IMR-90 (cell line): ENCODE measurements around the gene RAB29. TPM values are rescaled to one million over a fixed set of nuclear protein-coding genes. Genes with fewer than 3 reads are reported as not detected.

ENCODE experiments used
- ATAC-seq: fragments of 200-7000 bp; cut with Tn5 transposase; 2 replicates; pipeline ENCODE4 v1.9.1; 2020; ENCODE audit warnings: low read depth, mild to moderate bottlenecking, moderate library complexity
- BruUV-seq: library from RNA; stranded (reverse); fragments of 400-500 nt; replicated peaks from 2 replicates; lab custom pipeline; 2021; lab: Mats Ljungman, UMichigan
- CTCF ChIA-PET: fragments of 300-600 bp; formaldehyde crosslinking; extraction: SDS; loops from one replicate; lab custom pipeline; 2021; ENCODE audit warnings: antibody characterized with exemption; lab: Yijun Ruan, JAX
- POLR2A ChIA-PET: fragments of 300-600 bp; sonication (Branson Sonifier 250); formaldehyde crosslinking; loops from one replicate; lab custom pipeline; 2022; ENCODE audit warnings: antibody characterized with exemption; ENCODE audit not compliant: unreplicated experiment; lab: Charles Lee
- DNase-seq: peaks from one replicate; pipeline ENCODE4 v3.0.0; 2013
- H2AFZ ChIP-seq: replicated peaks from 2 replicates; pipeline ENCODE3; 2013; ENCODE audit warnings: low read length, mild to moderate bottlenecking; ENCODE audit not compliant: poor library complexity
- H2AK5ac ChIP-seq: 2 replicates; pipeline ENCODE4 v1.6.1; 2013; ENCODE audit warnings: low read depth, low read length, inconsistent platforms
- H2AK9ac ChIP-seq: replicated peaks from 2 replicates; pipeline ENCODE3; 2013; ENCODE audit warnings: mild to moderate bottlenecking, low read depth, low read length, moderate library complexity; ENCODE audit not compliant: poor library complexity
- H2BK120ac ChIP-seq: 2 replicates; pipeline ENCODE4 v1.6.1; 2013; ENCODE audit warnings: low read depth, low read length, inconsistent platforms
- H2BK15ac ChIP-seq: 3 replicates; pipeline ENCODE4 v1.6.1; 2013; ENCODE audit warnings: low read depth, low read length, inconsistent platforms
- H2BK20ac ChIP-seq: 2 replicates; pipeline ENCODE4 v1.6.1; 2013; ENCODE audit warnings: low read depth, mild to moderate bottlenecking, inconsistent platforms, low read length, moderate library complexity
- H2BK5ac ChIP-seq: 2 replicates; pipeline ENCODE4 v1.6.1; 2013; ENCODE audit warnings: mild to moderate bottlenecking, low read depth, low read length, inconsistent platforms; ENCODE audit not compliant: poor library complexity, severe bottlenecking
- H3K14ac ChIP-seq: replicated peaks from 2 replicates; pipeline ENCODE4 v1.6.1; 2013; ENCODE audit warnings: low read depth, low read length, inconsistent platforms
- H3K18ac ChIP-seq: 2 replicates; pipeline ENCODE4 v1.6.1; 2013; ENCODE audit warnings: low read depth, low read length, control low read depth
- H3K23ac ChIP-seq: 2 replicates; pipeline ENCODE4 v1.6.1; 2013; ENCODE audit warnings: low read depth, low read length, inconsistent platforms
- H3K27ac ChIP-seq: 2 replicates; pipeline ENCODE4 v1.5.1; 2013; ENCODE audit warnings: mild to moderate bottlenecking, control low read depth, low read length; ENCODE audit not compliant: insufficient read depth
- H3K27me3 ChIP-seq: 2 replicates; pipeline ENCODE4 v1.6.1; 2013; ENCODE audit warnings: low read length; ENCODE audit not compliant: control insufficient read depth, insufficient read depth
- H3K36me3 ChIP-seq: 2 replicates; pipeline ENCODE4 v1.6.1; 2013; ENCODE audit warnings: low read length, mixed read lengths; ENCODE audit not compliant: control insufficient read depth, insufficient read depth
- H3K4ac ChIP-seq: 2 replicates; pipeline ENCODE4 v1.6.1; 2013; ENCODE audit warnings: low read depth, low read length, inconsistent platforms
- H3K4me1 ChIP-seq: 2 replicates; pipeline ENCODE4 v1.6.1; 2013; ENCODE audit warnings: low read length, mixed read lengths; ENCODE audit not compliant: control insufficient read depth, insufficient read depth
- H3K4me2 ChIP-seq: 2 replicates; pipeline ENCODE4 v1.6.1; 2013; ENCODE audit warnings: low read depth, mild to moderate bottlenecking, control low read depth, low read length, moderate library complexity
- H3K4me3 ChIP-seq: 2 replicates; pipeline ENCODE4 v1.5.1; 2013; ENCODE audit warnings: low read depth, mild to moderate bottlenecking, control low read depth, low read length, moderate library complexity; ENCODE audit not compliant: insufficient read depth
- H3K56ac ChIP-seq: 2 replicates; pipeline ENCODE4 v1.6.1; 2013; ENCODE audit warnings: low read length, inconsistent platforms; ENCODE audit not compliant: insufficient read depth; ENCODE audit errors: extremely low read depth
- H3K79me1 ChIP-seq, 2 experiments: 2 replicates each; pipeline ENCODE4 v1.6.1; 2013; ENCODE audit warnings: low read length in 2 of 2, inconsistent platforms in 1 of 2, low read depth in 1 of 2
- H3K9ac ChIP-seq: 2 replicates; pipeline ENCODE4 v1.6.1; 2013; ENCODE audit warnings: low read depth, low read length, control low read depth
- H3K9me1 ChIP-seq: 2 replicates; pipeline ENCODE4 v1.6.1; 2013; ENCODE audit warnings: low read length, inconsistent platforms; ENCODE audit not compliant: insufficient read depth
- H3K9me3 ChIP-seq: 2 replicates; pipeline ENCODE4 v1.6.1; 2013; ENCODE audit warnings: low read length; ENCODE audit not compliant: control insufficient read depth, insufficient read depth
- H4K20me1 ChIP-seq: 2 replicates; pipeline ENCODE4 v1.6.1; 2013; ENCODE audit warnings: low read length, inconsistent platforms; ENCODE audit not compliant: insufficient read depth
- H4K5ac ChIP-seq: 2 replicates; pipeline ENCODE4 v1.6.1; 2013; ENCODE audit warnings: mild to moderate bottlenecking, low read depth, low read length, control low read depth
- H4K8ac ChIP-seq, 2 experiments: 2 replicates each; pipeline ENCODE4 v1.6.1; 2013; ENCODE audit warnings: low read depth in 2 of 2, low read length in 2 of 2, control low read depth in 1 of 2, inconsistent platforms in 1 of 2
- H4K91ac ChIP-seq: 2 replicates; pipeline ENCODE4 v1.6.1; 2013; ENCODE audit warnings: low read depth, low read length, inconsistent platforms; ENCODE audit not compliant: insufficient read depth
- BHLHE40 ChIP-seq: fragments of 150-350 bp; IDR thresholded peaks from 2 replicates; pipeline ENCODE4 v1.6.1; 2016; ENCODE audit warnings: mild to moderate bottlenecking, low read depth, low read length
- CEBPB ChIP-seq: IDR thresholded peaks from 2 replicates; pipeline ENCODE4 v1.6.1; 2012; ENCODE audit warnings: low read depth, low read length, improper control_type of control experiment
- CHD1 ChIP-seq: IDR thresholded peaks from 2 replicates; pipeline ENCODE4 v1.6.1; 2012; ENCODE audit warnings: low read depth, low read length, improper control_type of control experiment
- FOS ChIP-seq: fragments of 150-350 bp; IDR thresholded peaks from 2 replicates; pipeline ENCODE4 v1.6.1; 2016; ENCODE audit warnings: low read depth, low read length
- MAFK ChIP-seq: IDR thresholded peaks from 2 replicates; pipeline ENCODE4 v1.6.1; 2012; ENCODE audit warnings: low read depth, low read length, improper control_type of control experiment
- MAZ ChIP-seq: IDR thresholded peaks from 2 replicates; pipeline ENCODE4 v1.6.1; 2012; ENCODE audit warnings: low read depth, mild to moderate bottlenecking, low read length, improper control_type of control experiment, moderate library complexity, borderline replicate concordance
- MXI1 ChIP-seq: IDR thresholded peaks from 2 replicates; pipeline ENCODE4 v1.6.1; 2012; ENCODE audit warnings: low read depth, mild to moderate bottlenecking, low read length, moderate library complexity, borderline replicate concordance
- NFE2L2 ChIP-seq: fragments of 150-350 bp; IDR thresholded peaks from 2 replicates; pipeline ENCODE4 v1.6.1; 2016; ENCODE audit warnings: low read depth, mild to moderate bottlenecking, low read length
- POLR2A ChIP-seq: IDR thresholded peaks from 2 replicates; pipeline ENCODE4 v1.6.1; 2012; ENCODE audit warnings: mild to moderate bottlenecking, low read depth, low read length
- RAD21 ChIP-seq: IDR thresholded peaks from 2 replicates; pipeline ENCODE4 v1.6.1; 2012; ENCODE audit warnings: low read length, improper control_type of control experiment
- RCOR1 ChIP-seq: IDR thresholded peaks from 2 replicates; pipeline ENCODE4 v1.6.1; 2012; ENCODE audit warnings: mild to moderate bottlenecking, low read length, improper control_type of control experiment; ENCODE audit not compliant: insufficient replicate concordance
- RFX5 ChIP-seq: IDR thresholded peaks from 2 replicates; pipeline ENCODE4 v1.8.0; 2012; ENCODE audit warnings: low read depth, mild to moderate bottlenecking, low read length, moderate library complexity
- SMC3 ChIP-seq: fragments of 150-350 bp; IDR thresholded peaks from 2 replicates; pipeline ENCODE4 v1.6.1; 2016; ENCODE audit warnings: low read depth, mild to moderate bottlenecking, antibody characterized with exemption, low read length, moderate library complexity
- dilution Hi-C: fragments of 300-500 bp; cut with HindIII; formaldehyde crosslinking; loops from one replicate; pipeline ENCODE4 v1.14.3; 2018; ENCODE audit warnings: low sequenced_read_pairs; ENCODE audit not compliant: unreplicated experiment
- in situ Hi-C: fragments of 300-500 bp; cut with MboI; formaldehyde crosslinking; loops from 3 replicates; pipeline ENCODE4 v1.14.3; 2019; ENCODE audit warnings: low sequenced_read_pairs, inconsistent platforms, mixed read lengths
- intact Hi-C: fragments of 100-400 bp; cut with micrococcal nuclease; formaldehyde crosslinking; loops from 2 replicates; pipeline ENCODE4 v1.10.0; 2022
- polyA plus RNA-seq, 3 experiments: library from polyadenylated mRNA; depleted of rRNA; stranded (reverse); fragments of >200 nt; gene quantifications; 2 replicates each; pipeline ENCODE4 v1.2.3, GENCODE V29; 2012; ENCODE audit warnings: low replicate concordance in 1 of 3
- total RNA-seq: library from RNA; depleted of rRNA; stranded (reverse); fragments of >200 nt; gene quantifications from 2 replicates; pipeline ENCODE4 v1.2.3, GENCODE V29; 2012
- TF ChIP-seq, protein P1 (sequence below): conservative IDR thresholded peaks from 2 replicates; pipeline ENCODE4 v1.5.1; 2012; ENCODE audit warnings: mild to moderate bottlenecking, low read depth, low read length, improper control_type of control experiment
- TF ChIP-seq, protein P2 (sequence below): fragments of 150-350 bp; IDR thresholded peaks from 2 replicates; pipeline ENCODE4 v1.6.1; 2016; ENCODE audit warnings: low read depth, mild to moderate bottlenecking, low read length, moderate library complexity, borderline replicate concordance
- TF ChIP-seq, protein P3 (sequence below): fragments of 150-350 bp; IDR thresholded peaks from 2 replicates; pipeline ENCODE4 v1.6.1; 2017; ENCODE audit warnings: mild to moderate bottlenecking, antibody characterized with exemption, low read length, low read depth

Gene RAB29
- total and polyA plus RNA-seq, 2 of the 4 experiments (the other 2 are of a cell fraction) = 5.7 to 7.3 TPM

DNA sequence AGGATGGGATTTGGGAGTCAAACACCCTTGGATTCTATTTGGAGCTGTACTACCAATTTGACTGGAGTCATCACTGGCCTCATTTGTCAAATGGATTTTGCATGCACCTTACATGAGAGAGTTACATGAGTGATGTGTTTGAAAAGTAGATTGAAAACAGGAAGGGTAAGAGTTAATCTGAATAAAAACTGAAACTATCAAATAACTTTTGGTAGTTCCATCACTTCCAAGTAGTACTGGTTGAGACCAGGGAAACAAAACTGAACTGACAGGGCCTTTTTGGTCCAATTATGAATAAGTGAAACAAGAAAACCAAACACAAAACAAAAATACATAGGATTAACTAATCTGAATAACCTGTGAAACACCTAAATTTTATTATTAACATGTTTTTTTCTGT, 55.5 kb downstream of the RAB29 start:
- in situ Hi-C loops = no loop called here
- ATAC-seq = no peak
- no peak overlapping the region for H3K9ac ChIP-seq

More for the DNA sequence above, 55.5 kb downstream of the RAB29 start:
- Histone ChIP-seq H3K4me2 (no peak overlapping the region), H3K79me1 (peaks cover 10 to 21% of the 10 kb centered on the region in 2 experiments), H4K91ac (no peak overlapping the region), H2BK5ac (no peak overlapping the region), H3K56ac (no peak overlapping the region), H3K36me3 (peaks cover 30% of the 10 kb centered on the region), H2BK120ac (no peak overlapping the region), H3K18ac (no peak overlapping the region), H2BK15ac (no peak overlapping the region), H3K4me3 (no peak overlapping the region), H3K27me3 (no peaks in the 10 kb centered on the region), H3K4ac (no peak overlapping the region), H2BK20ac (no peak overlapping the region), H2AK9ac (no peak overlapping the region), H3K14ac (no peak overlapping the region), H3K23ac (no peak overlapping the region), H4K20me1 (peaks cover 3% of the 10 kb centered on the region; the same call in 1 of the 2 replicates), H2AFZ (no peak overlapping the region), H3K4me1 (no peaks in the 10 kb centered on the region), H3K9me1 (no peaks in the 10 kb centered on the region; the same call in 1 of the 2 replicates), H2AK5ac (no peak overlapping the region), H4K5ac (no peak overlapping the region), H3K27ac (no peak overlapping the region), H3K9me3 (no peaks in the 10 kb centered on the region), H4K8ac (no peak overlapping the region; a peak in 1 of 4 replicates)
- CTCF ChIA-PET = no interaction called here
- TF ChIP-seq, protein P1, sequence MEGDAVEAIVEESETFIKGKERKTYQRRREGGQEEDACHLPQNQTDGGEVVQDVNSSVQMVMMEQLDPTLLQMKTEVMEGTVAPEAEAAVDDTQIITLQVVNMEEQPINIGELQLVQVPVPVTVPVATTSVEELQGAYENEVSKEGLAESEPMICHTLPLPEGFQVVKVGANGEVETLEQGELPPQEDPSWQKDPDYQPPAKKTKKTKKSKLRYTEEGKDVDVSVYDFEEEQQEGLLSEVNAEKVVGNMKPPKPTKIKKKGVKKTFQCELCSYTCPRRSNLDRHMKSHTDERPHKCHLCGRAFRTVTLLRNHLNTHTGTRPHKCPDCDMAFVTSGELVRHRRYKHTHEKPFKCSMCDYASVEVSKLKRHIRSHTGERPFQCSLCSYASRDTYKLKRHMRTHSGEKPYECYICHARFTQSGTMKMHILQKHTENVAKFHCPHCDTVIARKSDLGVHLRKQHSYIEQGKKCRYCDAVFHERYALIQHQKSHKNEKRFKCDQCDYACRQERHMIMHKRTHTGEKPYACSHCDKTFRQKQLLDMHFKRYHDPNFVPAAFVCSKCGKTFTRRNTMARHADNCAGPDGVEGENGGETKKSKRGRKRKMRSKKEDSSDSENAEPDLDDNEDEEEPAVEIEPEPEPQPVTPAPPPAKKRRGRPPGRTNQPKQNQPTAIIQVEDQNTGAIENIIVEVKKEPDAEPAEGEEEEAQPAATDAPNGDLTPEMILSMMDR = no peak
- TF ChIP-seq, protein P2, sequence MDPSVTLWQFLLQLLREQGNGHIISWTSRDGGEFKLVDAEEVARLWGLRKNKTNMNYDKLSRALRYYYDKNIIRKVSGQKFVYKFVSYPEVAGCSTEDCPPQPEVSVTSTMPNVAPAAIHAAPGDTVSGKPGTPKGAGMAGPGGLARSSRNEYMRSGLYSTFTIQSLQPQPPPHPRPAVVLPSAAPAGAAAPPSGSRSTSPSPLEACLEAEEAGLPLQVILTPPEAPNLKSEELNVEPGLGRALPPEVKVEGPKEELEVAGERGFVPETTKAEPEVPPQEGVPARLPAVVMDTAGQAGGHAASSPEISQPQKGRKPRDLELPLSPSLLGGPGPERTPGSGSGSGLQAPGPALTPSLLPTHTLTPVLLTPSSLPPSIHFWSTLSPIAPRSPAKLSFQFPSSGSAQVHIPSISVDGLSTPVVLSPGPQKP = no peak
- TF ChIP-seq BHLHE40 = no peak
- TF ChIP-seq, protein P3, sequence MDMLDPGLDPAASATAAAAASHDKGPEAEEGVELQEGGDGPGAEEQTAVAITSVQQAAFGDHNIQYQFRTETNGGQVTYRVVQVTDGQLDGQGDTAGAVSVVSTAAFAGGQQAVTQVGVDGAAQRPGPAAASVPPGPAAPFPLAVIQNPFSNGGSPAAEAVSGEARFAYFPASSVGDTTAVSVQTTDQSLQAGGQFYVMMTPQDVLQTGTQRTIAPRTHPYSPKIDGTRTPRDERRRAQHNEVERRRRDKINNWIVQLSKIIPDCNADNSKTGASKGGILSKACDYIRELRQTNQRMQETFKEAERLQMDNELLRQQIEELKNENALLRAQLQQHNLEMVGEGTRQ = no peak
- TF ChIP-seq MAZ = no peak
- TF ChIP-seq FOS = no peak
- TF ChIP-seq CHD1 = no peak
- TF ChIP-seq NFE2L2 = no peak
- TF ChIP-seq RFX5 = no peak
- TF ChIP-seq MXI1 = no peak
- no peak for TF ChIP-seq POLR2A
- no peak for TF ChIP-seq RAD21
- TF ChIP-seq CEBPB = no peak
- no peak for TF ChIP-seq SMC3
- TF ChIP-seq RCOR1 = no peak
- no peak for TF ChIP-seq MAFK
- BruUV-seq = no TSS peak
- DNase-seq = no peak
- POLR2A ChIA-PET = no interaction called here
- intact Hi-C loops (no loop called here), dilution Hi-C loops (no loop called here)
